GM10248 (cell line): Measurements from ENCODE around the gene UPK3BL1.
"Not testable (repeated sequence)": the region's sequence is repeated elsewhere in the genome, so short reads cannot be mapped to it uniquely, and the experiment has no call there.

Experiments
- CTCF ChIA-PET: fragments of 300-600 bp; sonication (Branson Sonifier 250); formaldehyde crosslinking; extraction: SDS; loops from one replicate; lab custom pipeline; 2021; ENCODE audit warnings: antibody characterized with exemption; lab: Yijun Ruan, JAX
- POLR2A ChIA-PET: fragments of 350-650 bp; sonication (Branson Sonifier 250); formaldehyde crosslinking; extraction: SDS; loops from one replicate; lab custom pipeline; 2020; ENCODE audit warnings: antibody characterized with exemption; lab: Yijun Ruan, JAX
- DNase-seq: peaks from one replicate; pipeline ENCODE4 v3.0.0; 2012; ENCODE audit errors: extremely low spot score

Gene UPK3BL1

DNA sequence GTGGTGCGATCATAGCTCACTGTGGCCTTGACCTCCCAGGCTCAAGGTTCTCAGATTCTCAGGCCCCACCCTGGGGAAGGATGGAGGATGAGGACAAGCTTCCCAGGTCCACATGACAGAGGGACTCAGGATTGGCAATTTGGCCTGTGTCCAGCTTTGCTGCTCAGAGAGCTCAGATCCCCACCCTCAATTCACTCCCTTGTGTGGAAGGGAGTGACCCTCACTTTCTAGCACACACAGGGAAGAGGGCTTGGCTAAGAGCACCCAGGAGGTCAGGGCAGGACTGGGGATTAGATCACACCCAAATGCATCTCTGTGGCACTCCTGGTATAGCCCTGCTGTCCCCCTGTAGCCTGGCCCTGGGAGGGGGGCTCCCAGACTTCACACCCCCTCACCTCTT lies 813 bp upstream of the UPK3BL1 start:
- POLR2A ChIA-PET, DNase-seq, CTCF ChIA-PET: not testable (repeated sequence)

DNA sequence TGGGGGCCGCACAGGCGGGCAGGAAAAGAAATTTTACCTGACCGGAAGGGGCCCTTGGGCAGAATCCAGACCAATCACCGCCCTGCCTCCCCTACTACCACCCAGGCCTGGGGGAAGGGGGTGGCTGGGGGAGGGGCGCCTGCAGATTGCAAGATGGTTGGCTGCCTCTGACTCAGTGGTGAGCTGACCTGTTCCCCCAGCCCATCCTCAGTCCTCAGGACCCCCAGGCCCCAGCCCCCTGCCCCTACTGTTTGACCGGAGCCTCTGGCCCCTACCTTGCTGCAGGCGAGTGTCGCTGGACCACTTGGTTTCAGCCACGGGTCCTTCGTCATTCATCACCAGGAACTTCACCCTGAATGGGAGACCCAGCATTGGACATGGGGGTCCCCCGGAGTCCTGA lies 3.7 kb downstream of the UPK3BL1 start:
- CTCF ChIA-PET, POLR2A ChIA-PET, DNase-seq: not testable (repeated sequence)

DNA sequence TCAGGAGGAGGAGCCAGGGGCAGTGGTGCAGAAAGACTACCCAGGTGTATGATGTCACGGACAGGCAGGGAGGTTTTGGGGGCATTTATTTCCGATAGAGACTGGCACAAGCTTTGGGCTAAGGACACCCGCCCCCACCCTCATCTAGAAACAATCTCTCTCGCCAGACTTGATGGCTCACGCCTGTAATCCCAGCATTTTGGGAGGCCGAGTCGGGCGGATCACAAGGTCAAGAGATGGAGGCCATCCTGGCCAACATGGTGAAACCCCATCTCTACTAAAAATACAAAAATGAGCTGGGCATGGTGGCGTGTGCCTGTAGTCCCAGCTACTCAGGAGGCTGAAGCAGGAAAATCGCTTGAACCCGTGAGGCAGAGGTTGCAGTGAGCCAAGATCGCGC lies 5.6 kb downstream of the UPK3BL1 start:
- DNase-seq, POLR2A ChIA-PET, CTCF ChIA-PET: not testable (repeated sequence)

DNA sequence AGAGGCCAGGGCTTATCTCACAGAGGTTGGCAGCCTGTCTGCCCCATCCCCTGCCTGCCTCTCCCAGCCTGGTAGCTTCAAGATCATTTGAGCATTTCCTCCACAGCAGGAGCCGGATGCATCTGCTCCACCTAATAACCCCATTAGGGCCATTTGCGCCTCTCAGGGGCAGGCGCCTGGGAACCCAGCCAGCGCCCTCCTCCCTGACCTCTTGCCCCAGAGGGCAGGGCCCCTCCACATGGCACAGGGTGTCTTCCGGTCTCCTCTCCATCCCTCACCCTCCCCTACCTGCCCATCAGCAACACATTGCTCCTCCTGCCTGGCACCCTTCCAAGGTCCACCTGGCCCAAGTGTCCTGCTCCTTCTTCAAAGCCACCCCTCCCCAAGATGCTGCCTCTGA lies 7.2 kb downstream of the UPK3BL1 start:
- DNase-seq, POLR2A ChIA-PET, CTCF ChIA-PET: not testable (repeated sequence)

DNA sequence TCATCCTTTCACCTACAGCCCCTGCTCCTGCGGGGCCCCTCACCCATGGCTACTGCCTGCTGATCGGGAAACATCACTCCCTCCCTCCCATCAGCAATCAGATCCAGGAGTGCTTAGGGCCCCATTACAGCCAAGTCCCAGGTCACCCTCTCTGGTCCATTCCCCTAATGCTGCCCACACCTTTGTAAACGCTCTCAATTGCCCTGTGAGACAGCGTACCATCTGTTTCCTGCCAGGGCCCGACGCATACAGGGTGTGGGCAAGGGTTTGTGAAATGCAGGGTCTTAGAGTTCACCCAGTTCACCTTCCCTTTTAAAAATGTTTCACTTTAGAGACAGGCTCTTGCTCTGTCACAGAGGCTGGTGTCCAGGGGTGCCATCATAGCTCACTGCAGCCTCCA lies 8.3 kb downstream of the UPK3BL1 start:
- DNase-seq, CTCF ChIA-PET, POLR2A ChIA-PET: not testable (repeated sequence)

DNA sequence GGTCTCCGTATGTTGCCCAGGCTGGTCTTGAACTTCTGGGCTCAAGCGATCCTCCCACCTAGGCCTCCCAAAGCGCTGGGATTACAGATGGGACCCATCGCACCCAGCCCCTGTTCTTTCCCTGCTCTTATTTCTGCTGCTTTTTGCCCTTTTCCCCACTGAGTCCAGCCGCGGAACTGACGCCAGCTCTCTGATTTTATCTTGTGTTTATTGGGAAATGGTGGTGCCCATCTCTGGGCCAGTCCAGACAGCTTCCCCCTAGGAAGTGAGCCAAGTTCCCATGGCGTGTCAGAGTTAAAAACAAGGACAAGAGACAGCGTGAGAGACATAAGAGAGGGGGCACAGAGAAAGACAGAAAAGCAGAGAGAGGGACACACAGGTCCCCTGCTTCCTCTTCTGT lies 12.0 kb downstream of the UPK3BL1 start:
- CTCF ChIA-PET, DNase-seq, POLR2A ChIA-PET: not testable (repeated sequence)

DNA sequence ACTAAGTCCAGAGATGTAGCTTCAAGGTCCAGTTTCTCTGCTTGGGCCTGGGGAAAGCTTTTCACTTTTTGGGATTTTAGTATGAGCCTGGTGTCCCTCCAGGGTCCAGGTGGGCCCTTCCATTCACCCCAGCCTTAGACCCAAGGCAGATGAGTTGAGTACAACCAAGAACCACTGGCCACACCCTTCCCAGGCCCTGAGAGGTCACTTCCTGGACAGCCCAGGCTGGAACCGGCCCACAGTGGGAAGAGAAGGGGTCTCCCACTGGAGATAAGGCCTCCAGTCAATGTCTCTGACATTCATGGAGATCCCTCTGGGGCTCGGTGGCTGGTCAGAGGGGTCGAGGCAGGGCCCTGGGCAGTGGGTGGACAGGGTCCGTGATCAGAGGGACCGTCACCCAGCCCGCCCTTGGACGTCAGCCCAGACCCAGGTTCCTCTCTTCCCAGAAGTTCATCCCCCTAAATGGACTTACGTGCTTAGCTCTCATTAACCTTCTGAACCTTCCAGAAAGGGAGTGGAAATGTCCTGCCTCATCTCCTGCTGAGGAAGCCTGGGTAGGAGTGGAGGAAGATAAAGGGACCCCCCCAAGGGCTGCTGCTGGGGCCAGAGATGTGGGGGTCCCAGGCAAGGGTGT lies 15.2 kb downstream of the UPK3BL1 start:
- DNase-seq, CTCF ChIA-PET: not testable (repeated sequence)

DNA sequence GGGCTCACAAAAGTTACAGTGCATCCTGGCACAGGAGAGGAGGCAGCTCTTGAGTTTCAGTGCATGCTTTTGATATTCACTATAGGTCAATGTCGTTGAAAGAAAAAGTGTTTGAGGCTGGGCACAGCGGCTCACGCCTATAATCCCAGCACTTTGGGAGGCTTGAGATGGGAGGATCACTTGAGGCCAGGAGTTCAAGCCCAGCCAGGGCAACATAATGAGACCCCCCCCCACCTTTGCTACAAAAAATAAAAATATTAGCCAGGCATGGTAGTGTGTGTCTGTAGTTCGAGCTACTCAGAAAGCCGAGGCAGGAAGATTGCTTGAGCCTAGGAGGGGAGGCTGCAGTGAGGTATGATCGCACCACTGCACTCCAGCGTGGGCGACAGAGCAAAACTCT lies 24.5 kb downstream of the UPK3BL1 start:
- DNase-seq, CTCF ChIA-PET: not testable (repeated sequence)

More for the DNA sequence above, 15.2 kb downstream of the UPK3BL1 start:
- POLR2A ChIA-PET, result not testable (repeated sequence)

DNA sequence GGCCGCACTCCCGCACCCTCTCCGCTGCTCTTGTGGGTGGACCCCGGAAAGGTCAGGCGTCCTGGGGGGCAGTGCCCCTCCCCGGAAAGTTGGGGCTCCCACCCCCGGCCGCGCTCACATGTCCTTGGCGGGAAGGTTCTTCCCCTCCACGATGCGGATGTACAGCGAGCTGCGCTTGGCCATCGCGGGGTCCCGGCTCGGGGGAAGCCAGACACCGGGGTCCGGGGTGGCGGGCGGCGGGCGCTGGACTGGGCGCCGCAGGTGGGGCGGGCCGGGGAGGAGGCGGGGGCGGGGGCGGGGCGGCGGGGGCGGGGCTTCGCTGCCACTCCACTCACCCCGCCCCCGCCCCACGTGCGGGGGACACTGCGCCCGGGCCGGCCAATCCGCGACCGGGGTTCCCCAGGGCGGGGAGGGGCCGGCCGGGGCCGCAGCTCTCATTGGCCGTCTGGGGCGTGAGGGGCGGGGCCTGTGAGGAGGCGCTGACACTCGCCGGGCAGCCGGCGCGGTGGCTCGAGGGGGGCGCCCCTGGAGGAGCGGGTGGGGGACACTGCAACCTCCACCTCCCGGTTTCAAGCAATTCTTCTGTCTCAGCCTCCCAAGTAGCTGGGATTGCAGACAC lies 26.0 kb downstream of the UPK3BL1 start, which contains the start of gene RASA4:
Gene RASA4 (minus strand): TSS at position 250 of the 619 bp plus-strand sequence. CDS start 67 bp downstream, at position 183.
- DNase-seq, POLR2A ChIA-PET: not testable (repeated sequence)

More for the DNA sequence above, 24.5 kb downstream of the UPK3BL1 start:
- POLR2A ChIA-PET, result not testable (repeated sequence)

DNA sequence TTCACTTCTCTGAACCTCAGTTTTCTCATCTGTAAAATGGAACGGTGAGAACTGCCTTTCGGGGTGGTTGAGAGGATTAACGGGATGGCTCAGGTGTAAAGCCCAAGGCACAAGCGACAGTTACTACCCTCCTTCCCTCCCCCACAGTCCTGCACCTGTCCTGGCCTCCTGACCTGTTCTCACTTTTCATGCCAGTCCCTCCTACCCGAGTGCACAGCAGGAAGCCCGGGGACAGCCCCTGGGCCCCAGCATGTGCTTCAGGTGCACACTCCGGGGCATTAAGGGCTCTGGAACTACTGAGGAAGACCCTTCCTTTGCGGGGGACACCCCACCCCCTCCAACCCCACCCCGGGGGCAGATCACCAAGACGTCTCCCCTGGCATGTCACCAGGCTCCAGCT lies 26.7 kb downstream of the UPK3BL1 start:
- DNase-seq, POLR2A ChIA-PET, CTCF ChIA-PET: not testable (repeated sequence)

More for the DNA sequence above, 26.0 kb downstream of the UPK3BL1 start, which contains the start of gene RASA4:
- CTCF ChIA-PET, result not testable (repeated sequence)

DNA sequence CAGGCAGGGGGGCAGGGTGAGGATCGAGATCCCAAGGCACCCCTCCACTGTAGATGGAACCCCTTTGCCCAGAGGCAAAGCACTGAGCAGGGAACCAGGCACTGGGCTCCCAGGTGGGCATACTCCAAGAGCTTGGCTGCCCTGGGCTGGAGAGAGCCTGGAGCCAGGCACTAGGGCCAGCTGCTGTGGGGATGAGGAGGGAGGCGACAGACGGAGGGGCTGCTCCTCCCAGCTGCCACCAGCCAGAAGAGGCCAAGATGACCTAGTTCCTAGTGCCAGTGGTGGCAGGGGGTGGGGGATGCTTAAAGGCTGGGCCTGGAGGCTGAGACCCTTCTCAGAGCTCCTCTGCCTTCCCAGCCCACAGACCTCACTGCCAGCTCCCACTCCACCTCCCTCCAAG lies 27.7 kb downstream of the UPK3BL1 start:
- POLR2A ChIA-PET, CTCF ChIA-PET, DNase-seq: not testable (repeated sequence)

DNA sequence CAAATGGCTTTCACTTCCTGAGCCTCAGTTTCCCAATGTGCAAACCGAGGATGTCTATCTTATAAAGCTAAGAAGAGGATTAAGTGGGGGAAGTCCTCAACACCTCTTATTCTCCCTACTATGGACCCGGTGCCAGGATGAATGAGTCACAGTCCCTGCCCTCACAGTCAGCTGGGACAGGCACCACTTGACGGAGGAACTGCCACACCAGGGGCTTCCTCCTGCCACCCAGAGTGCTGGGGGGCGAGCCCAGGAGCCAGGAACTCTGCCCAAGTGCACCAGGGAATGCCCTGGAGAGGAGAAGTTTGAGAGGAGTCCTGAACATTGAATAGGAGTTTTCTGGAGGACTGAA lies 28.3 kb downstream of the UPK3BL1 start:
- DNase-seq, CTCF ChIA-PET, POLR2A ChIA-PET: not testable (repeated sequence)

DNA sequence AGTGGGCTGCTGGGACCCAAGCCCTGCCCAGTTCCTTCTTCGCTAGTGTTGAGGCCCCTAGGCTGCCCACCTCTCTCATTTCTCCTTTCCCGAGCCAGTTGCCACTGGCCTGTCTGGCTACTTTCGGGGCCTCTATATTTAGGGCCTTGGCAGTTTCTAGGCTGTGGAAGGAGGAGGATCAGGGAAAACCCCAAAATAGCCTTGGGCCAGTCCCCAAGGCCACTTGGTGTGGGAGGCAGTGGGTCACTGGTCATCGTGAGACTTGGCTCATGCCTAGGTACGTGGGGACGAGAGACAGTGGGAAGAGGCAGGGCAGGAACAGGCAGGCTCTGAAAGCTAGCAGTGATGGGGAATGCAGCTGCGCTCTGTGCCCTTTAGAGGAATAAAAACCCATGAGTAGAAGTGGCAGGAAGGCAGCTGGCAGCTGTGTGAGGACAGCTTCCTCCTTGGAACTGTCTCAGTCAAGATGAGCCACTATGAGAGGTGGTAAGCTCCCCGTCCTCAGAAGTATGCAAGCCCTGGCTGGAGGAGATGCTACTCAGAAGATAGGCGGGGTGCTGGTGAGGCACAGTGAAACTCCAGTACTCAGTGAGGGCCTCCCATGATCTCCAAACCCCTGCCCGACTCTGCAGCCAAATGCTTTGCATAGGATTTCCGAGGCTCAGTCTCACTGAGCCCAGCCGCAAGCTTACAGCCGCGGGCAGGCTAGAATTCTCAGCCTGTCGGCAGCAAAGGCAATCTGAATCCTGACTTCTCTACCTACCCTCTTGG lies 28.8 kb downstream of the UPK3BL1 start:
- DNase-seq, POLR2A ChIA-PET, CTCF ChIA-PET: not testable (repeated sequence)

DNA sequence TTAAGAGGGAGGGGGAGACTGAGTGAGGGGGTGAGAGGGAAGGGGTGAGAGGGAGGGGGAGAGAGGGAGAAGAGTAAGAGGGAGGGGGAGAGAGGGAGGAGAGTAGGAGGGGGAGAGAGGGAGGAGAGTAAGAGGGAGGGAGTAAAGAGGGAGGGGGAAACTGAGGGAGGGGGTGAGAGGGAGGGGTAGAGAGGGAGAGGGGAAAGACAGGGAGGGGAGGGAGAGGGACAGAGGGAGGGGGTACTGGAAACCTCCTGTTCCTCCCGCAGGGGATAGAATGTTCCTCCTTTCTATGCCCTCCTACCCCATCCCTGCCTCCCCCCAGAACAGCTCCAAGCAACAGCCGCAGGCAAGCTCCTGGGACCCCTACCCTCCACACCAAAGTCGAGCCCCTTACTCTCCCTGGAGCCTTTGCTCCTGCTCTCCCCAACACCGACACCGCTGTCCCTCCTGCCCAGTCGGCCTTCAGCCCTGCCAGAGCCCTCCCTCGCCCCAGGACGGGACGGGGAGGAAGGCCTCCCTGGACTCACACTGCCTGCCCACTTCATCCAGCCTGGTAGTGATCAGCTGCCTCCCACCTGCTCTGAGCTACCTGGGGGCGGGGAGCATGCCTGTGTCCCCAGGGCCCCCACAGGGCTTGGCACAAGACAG lies 30.8 kb downstream of the UPK3BL1 start:
- POLR2A ChIA-PET, result not testable (repeated sequence)

DNA sequence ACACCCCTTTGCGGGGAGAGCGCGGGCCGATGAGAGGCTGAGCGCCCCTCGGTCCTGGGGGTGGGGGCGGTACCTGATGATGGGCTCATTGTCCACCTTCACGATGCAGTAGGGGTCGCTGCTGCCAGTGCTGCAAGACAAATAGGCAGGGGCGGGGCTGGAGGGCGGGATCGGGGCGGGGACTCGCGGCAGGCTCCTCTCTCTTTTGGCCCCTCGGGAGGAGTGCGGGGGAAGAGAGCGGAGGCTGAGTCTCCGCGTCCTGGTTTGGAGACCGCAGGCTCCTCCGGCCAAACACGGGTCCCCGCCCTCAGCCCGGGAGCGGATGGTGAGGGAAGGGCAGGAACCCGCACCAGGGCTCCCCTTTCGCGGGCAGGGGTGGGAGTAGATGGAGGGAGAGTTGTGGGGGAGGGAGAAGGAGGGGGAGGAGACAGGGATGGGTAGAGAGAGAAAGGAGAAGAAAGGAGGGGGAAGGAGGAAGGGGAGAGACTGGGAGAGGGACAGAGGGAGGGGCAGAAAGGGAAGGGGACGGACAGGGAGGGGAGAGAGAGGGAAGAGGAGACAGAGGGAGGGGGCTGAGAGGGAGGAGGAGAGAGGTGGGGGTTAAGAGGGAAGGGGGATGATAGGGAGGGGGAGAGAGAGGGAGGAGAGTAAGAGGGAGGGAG lies 31.4 kb downstream of the UPK3BL1 start:
- POLR2A ChIA-PET, DNase-seq, CTCF ChIA-PET: not testable (repeated sequence)

More for the DNA sequence above, 30.8 kb downstream of the UPK3BL1 start:
- DNase-seq, CTCF ChIA-PET: not testable (repeated sequence)

DNA sequence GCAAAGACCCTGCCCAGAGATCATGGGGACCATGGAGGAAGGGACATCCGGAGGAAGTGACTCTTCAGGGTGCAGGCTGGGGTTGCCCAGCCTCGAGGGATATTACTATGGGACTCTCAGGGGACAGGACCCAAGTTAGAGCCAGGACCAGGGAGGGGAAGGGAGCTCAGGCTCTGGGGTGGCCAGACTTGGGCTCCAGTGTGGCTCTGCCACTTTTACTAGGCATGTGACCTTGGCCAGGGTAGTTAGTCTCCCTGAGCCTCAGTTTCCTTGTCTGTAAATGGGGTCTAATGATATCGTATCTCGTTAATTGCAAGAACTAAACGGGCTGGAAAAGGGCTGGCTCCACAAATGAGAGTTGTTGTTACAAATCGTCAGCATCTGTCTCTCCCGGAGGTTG lies 32.1 kb downstream of the UPK3BL1 start:
- CTCF ChIA-PET, POLR2A ChIA-PET: not testable (repeated sequence)

DNA sequence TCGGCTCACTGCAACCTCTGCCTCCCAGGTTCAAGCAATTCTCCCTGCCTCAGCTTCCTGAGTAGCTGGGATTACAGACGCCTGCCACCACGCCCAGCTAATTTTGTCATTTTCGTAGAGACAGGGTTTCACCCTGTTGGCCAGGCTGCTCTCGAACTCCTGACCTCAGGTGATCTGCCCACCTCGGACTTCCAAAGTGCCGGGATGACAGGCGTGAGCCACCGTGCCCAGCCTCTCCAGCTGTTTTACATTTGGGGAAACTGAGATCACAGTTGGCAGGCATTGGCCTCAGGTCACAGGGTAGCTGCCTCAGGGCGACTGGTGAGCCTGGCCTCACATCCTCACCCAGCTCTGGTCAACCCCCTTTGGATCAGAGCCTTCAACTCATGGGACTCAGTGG lies 32.9 kb downstream of the UPK3BL1 start:
- POLR2A ChIA-PET, DNase-seq, CTCF ChIA-PET: not testable (repeated sequence)

More for the DNA sequence above, 32.1 kb downstream of the UPK3BL1 start:
- not testable (repeated sequence) for DNase-seq

DNA sequence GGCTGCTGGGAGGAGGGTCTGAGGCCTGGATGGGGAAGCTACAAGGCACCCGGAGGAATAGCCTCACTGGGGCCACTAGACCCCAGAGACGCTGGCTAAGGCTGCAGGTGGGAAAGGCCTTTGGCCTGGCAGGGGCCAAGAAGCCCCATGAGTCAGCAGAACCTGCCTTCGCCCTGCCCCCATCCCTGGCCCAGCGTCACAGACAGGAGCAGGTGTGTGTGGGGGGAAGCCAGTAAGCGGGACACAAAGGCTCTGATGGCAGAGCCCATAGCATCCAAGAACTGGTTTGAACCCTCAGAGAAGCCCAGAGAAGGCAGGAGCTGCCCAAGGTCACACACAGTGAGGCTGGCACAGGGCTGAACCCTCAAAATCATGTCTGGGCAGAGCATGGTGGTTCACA lies 35.7 kb downstream of the UPK3BL1 start:
- DNase-seq, CTCF ChIA-PET, POLR2A ChIA-PET: not testable (repeated sequence)
